ENCODE results near the gene MAPK12. TPM values are rescaled to one million over a fixed set of nuclear protein-coding genes. Genes with fewer than 3 reads are reported as not detected.

Gene MAPK12
- total and polyA plus RNA-seq, 2 donors (not counting 3 experiments of a cell fraction or from before 2014, with no cell fraction given): 72.3 to 86.8 TPM

DNA sequence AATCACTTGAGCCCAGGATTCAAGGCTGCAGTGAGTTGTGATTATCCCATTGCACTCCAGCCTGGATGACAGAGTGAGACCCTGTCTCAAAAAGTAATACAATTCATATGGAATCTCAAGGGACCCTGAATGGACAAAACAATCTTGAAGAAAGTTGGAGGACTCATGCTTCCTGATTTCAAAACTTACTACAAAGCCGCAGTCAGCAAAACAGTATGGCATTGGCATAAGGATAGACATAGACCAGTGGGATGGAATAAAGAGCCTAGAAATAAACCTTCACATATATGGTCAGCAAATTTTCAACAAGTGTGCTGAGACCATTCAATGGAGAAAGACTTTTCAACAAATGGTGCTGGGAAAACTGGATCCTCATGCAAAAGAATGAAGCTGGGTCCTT is 58.2 kb downstream of the MAPK12 start:
- dilution Hi-C loops (cut with MboI; ENCODE audit: extremely low pct_ligation_motif_present, low sequenced_read_pairs) (no loop called here), intact Hi-C loops (cut with micrococcal nuclease) (loop anchor here (10.0 kb wide), 1 partner anchor 228 kb away; no protein-coding TSS in a partner anchor)
- Histone ChIP-seq H3K36me3 (ENCODE audit: control insufficient read depth in 2 of 2, extremely low read depth in 1 of 2, insufficient read depth in 2 of 2, low read length in 2 of 2) (peaks cover 2% of the 10 kb centered on the region in 2 experiments), H3K9me3 (replicated peaks; ENCODE audit: control insufficient read depth, insufficient read depth, low read length) (no peaks in the 10 kb centered on the region), H3K4me1 (ENCODE audit: control insufficient read depth, extremely low read depth, insufficient read depth, low read length) (peaks cover 31% of the 10 kb centered on the region), H3K4me2 (ENCODE audit: insufficient read depth, low read length) (no peak overlapping the region), H4K20me1 (replicated peaks; ENCODE audit: control insufficient read depth, extremely low read depth, insufficient read depth, low read length) (no peaks in the 10 kb centered on the region), H3K27ac (ENCODE audit: insufficient read depth, low read depth, low read length) (no peak overlapping the region), H3K79me2 (ENCODE audit: control insufficient read depth, insufficient read depth, low read length) (peaks cover 26% of the 10 kb centered on the region), H2AFZ (ENCODE audit: low read depth, low read length) (no peak overlapping the region), H3K9me1 (replicated peaks; ENCODE audit: control insufficient read depth, extremely low read depth, insufficient read depth, low read length) (no peaks in the 10 kb centered on the region), H3K27me3 (ENCODE audit: control insufficient read depth in 2 of 2, insufficient read depth in 2 of 2, low read length in 2 of 2) (no peaks in the 10 kb centered on the region), H3K9ac (replicated peaks; ENCODE audit: extremely low read depth, insufficient read depth, low read length) (no peak overlapping the region), H3K4me3 (replicated peaks in 1 of 3; ENCODE audit: insufficient read depth in 1 of 3, low read depth in 1 of 3, low read length in 3 of 3) (no peak overlapping the region)
- TF ChIP-seq, protein P1, sequence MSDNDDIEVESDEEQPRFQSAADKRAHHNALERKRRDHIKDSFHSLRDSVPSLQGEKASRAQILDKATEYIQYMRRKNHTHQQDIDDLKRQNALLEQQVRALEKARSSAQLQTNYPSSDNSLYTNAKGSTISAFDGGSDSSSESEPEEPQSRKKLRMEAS (IDR thresholded peaks at IDR 0.05; ENCODE audit: insufficient read depth, insufficient read length): no peak
- no peak for TF ChIP-seq EZH2 (IDR thresholded peaks at IDR 0.05; ENCODE audit: borderline replicate concordance, low read depth, low read length, severe bottlenecking)
- no peak for TF ChIP-seq MYC (IDR thresholded peaks at IDR 0.05; ENCODE audit: low read depth, low read length)
- no peak for TF ChIP-seq FOS (IDR thresholded peaks at IDR 0.05; ENCODE audit: borderline replicate concordance, insufficient read depth, low read length)
- TF ChIP-seq POLR2A (IDR thresholded peaks at IDR 0.05; ENCODE audit: low read depth, low read length): no peak
- TF ChIP-seq, protein P2, sequence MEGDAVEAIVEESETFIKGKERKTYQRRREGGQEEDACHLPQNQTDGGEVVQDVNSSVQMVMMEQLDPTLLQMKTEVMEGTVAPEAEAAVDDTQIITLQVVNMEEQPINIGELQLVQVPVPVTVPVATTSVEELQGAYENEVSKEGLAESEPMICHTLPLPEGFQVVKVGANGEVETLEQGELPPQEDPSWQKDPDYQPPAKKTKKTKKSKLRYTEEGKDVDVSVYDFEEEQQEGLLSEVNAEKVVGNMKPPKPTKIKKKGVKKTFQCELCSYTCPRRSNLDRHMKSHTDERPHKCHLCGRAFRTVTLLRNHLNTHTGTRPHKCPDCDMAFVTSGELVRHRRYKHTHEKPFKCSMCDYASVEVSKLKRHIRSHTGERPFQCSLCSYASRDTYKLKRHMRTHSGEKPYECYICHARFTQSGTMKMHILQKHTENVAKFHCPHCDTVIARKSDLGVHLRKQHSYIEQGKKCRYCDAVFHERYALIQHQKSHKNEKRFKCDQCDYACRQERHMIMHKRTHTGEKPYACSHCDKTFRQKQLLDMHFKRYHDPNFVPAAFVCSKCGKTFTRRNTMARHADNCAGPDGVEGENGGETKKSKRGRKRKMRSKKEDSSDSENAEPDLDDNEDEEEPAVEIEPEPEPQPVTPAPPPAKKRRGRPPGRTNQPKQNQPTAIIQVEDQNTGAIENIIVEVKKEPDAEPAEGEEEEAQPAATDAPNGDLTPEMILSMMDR (IDR thresholded peaks at IDR 0.05; ENCODE audit: extremely low read depth in 1 of 2, insufficient read depth in 1 of 2, low read depth in 1 of 2, low read length in 2 of 2): no peak
- no peak for TF ChIP-seq JUN (IDR thresholded peaks at IDR 0.05; ENCODE audit: borderline replicate concordance, insufficient read depth, insufficient read length, low read depth)
- no peak for TF ChIP-seq GATA2 (IDR thresholded peaks at IDR 0.05; ENCODE audit: insufficient read depth, insufficient read length, low read depth, low read length)
- no peak for TF ChIP-seq POLR2AphosphoS5 (IDR thresholded peaks at IDR 0.05; ENCODE audit: insufficient read depth, low read depth, low read length)
- BruUV-seq (replicated peaks): no TSS peak
- DNase-seq (ENCODE audit: low read depth, low spot score): no peak
- POLR2A ChIA-PET: no interaction called here
- FAIRE-seq: no peak
- CTCF ChIA-PET: no interaction called here

Other genes starting within 250 kb of the MAPK12 start
- gene IL17REL, start 248.9 kb downstream of the MAPK12 start, total RNA-seq: 0.12 and 0.15 TPM in 2 replicates
- 0.06 TPM in 2 replicates for gene IL17REL, start 248.9 kb downstream of the MAPK12 start, polyA plus RNA-seq
- not detected in 2 replicates for gene TTLL8, start 203.4 kb downstream of the MAPK12 start, total RNA-seq
- gene TTLL8, start 203.4 kb downstream of the MAPK12 start, polyA plus RNA-seq: not detected in 2 replicates
- not detected in 2 replicates for gene MLC1, start 176.3 kb downstream of the MAPK12 start, total RNA-seq
- gene MLC1, start 176.3 kb downstream of the MAPK12 start, polyA plus RNA-seq: not detected in 2 replicates
- 35.4 and 37.6 TPM in 2 replicates for gene MOV10L1, start 171.7 kb downstream of the MAPK12 start, total RNA-seq
- gene MOV10L1, start 171.7 kb downstream of the MAPK12 start, polyA plus RNA-seq: 27.6 and 32.0 TPM in 2 replicates
- 5.1 and 5.2 TPM in 2 replicates for gene PANX2, start 91.0 kb downstream of the MAPK12 start, total RNA-seq
- gene PANX2, start 91.0 kb downstream of the MAPK12 start, polyA plus RNA-seq: 2.5 and 3.1 TPM in 2 replicates
- 46.8 and 48.9 TPM in 2 replicates for gene TRABD, start 75.8 kb downstream of the MAPK12 start, total RNA-seq
- gene TRABD, start 75.8 kb downstream of the MAPK12 start, polyA plus RNA-seq: 48.4 and 58.2 TPM in 2 replicates
- gene SELENOO, start 60.7 kb downstream of the MAPK12 start, total RNA-seq: 24.1 and 28.0 TPM in 2 replicates
- 37.5 and 45.8 TPM in 2 replicates for gene SELENOO, start 60.7 kb downstream of the MAPK12 start, polyA plus RNA-seq
- 41.5 and 45.3 TPM in 2 replicates for gene TUBGCP6, start 16.7 kb downstream of the MAPK12 start, total RNA-seq
- gene TUBGCP6, start 16.7 kb downstream of the MAPK12 start, polyA plus RNA-seq: 33.1 and 42.7 TPM in 2 replicates
- 42.4 and 47.0 TPM in 2 replicates for gene HDAC10, start 10.4 kb downstream of the MAPK12 start, total RNA-seq
- 32.6 and 38.3 TPM in 2 replicates for gene HDAC10, start 10.4 kb downstream of the MAPK12 start, polyA plus RNA-seq
- 26.3 and 29.4 TPM in 2 replicates for gene MAPK11, start 8.7 kb upstream of the MAPK12 start, total RNA-seq
- gene MAPK11, start 8.7 kb upstream of the MAPK12 start, polyA plus RNA-seq: 22.8 and 30.2 TPM in 2 replicates
- gene PLXNB2, start 46.0 kb upstream of the MAPK12 start, total RNA-seq: 134 and 139 TPM in 2 replicates
- 82.3 and 113 TPM in 2 replicates for gene PLXNB2, start 46.0 kb upstream of the MAPK12 start, polyA plus RNA-seq
- 2.9 and 5.9 TPM in 2 replicates for gene DENND6B, start 65.3 kb upstream of the MAPK12 start, total RNA-seq
- gene DENND6B, start 65.3 kb upstream of the MAPK12 start, polyA plus RNA-seq: 4.1 and 6.5 TPM in 2 replicates
- gene PPP6R2, start 81.6 kb upstream of the MAPK12 start, total RNA-seq: 46.4 and 54.6 TPM in 2 replicates
- 38.6 and 41.2 TPM in 2 replicates for gene PPP6R2, start 81.6 kb upstream of the MAPK12 start, polyA plus RNA-seq
- 67.2 and 68.6 TPM in 2 replicates for gene SBF1, start 213.4 kb upstream of the MAPK12 start, total RNA-seq
- gene SBF1, start 213.4 kb upstream of the MAPK12 start, polyA plus RNA-seq: 36.3 and 40.0 TPM in 2 replicates
- gene ADM2, start 219.9 kb upstream of the MAPK12 start, total RNA-seq: 0.69 and 1.5 TPM in 2 replicates
- gene ADM2, start 219.9 kb upstream of the MAPK12 start, polyA plus RNA-seq: 0.28 and 0.43 TPM in 2 replicates
- gene MIOX, start 225.2 kb upstream of the MAPK12 start, total RNA-seq: not detected in 2 replicates
- not detected in 2 replicates for gene MIOX, start 225.2 kb upstream of the MAPK12 start, polyA plus RNA-seq
- 89.7 and 94.8 TPM in 2 replicates for gene LMF2, start 246.0 kb upstream of the MAPK12 start, total RNA-seq
- 112 and 190 TPM in 2 replicates for gene LMF2, start 246.0 kb upstream of the MAPK12 start, polyA plus RNA-seq
- gene NCAPH2, start 246.5 kb upstream of the MAPK12 start, total RNA-seq: 42.4 and 43.1 TPM in 2 replicates
- gene NCAPH2, start 246.5 kb upstream of the MAPK12 start, polyA plus RNA-seq: 34.8 and 43.2 TPM in 2 replicates

Data from endothelial cell of umbilical vein (primary cell).